K562 (cell line): ENCODE results near the gene DCHS2. TPM values are rescaled to one million over a fixed set of nuclear protein-coding genes. Genes with fewer than 3 reads are reported as not detected.

Source experiments
- ATAC-seq: fragments of 200-7000 bp; cut with Tn5 transposase; 3 replicates; pipeline ENCODE4 v1.9.1; 2020; ENCODE audit warnings: moderate library complexity
- BruUV-seq: library from RNA; stranded (reverse); fragments of 400-500 nt; replicated peaks from 2 replicates; lab custom pipeline; 2021; lab: Mats Ljungman, UMichigan
- CTCF ChIA-PET: fragments of 300-600 bp; formaldehyde crosslinking; extraction: SDS; loops from one replicate; lab custom pipeline; 2021; ENCODE audit warnings: low intra/inter-chr PET ratio; lab: Yijun Ruan, JAX
- POLR2A ChIA-PET: fragments of 300-600, 350-650 bp; sonication (Branson Sonifier 250); formaldehyde crosslinking; extraction: SDS; loops from one replicate; lab custom pipeline; 2021; ENCODE audit warnings: antibody characterized with exemption, inconsistent platforms; lab: Yijun Ruan, JAX
- DNase-seq, 4 experiments: peaks; one replicate each; pipeline versions ENCODE4 v3.0.0 to v3.0.0-alpha.2; 2011 to 2018; ENCODE audit warnings: low spot score in 3 of 4, mixed read lengths in 3 of 4; ENCODE audit errors: extremely low read depth in 1 of 4
- FAIRE-seq: peaks from 2 replicates; lab custom pipeline; 2011; peaks lifted over from hg19 to GRCh38; lab: Jason Lieb, UNC
- H2AFZ ChIP-seq: 2 replicates; pipeline ENCODE4 v1.6.0; 2011; ENCODE audit warnings: low read depth, low read length, control low read depth, inconsistent platforms
- H3K27ac ChIP-seq: fragments of 200-600 bp; 3 replicates; pipeline ENCODE4 v1.8.0; 2011; ENCODE audit warnings: low read depth, mild to moderate bottlenecking, control low read depth, inconsistent platforms, low read length, moderate library complexity, mixed read lengths; ENCODE audit errors: extremely low read depth
- H3K27me3 ChIP-seq, 2 experiments: fragments of 300-600 bp in 1 of 2; 2 replicates in 1 of 2; 3 replicates in 1 of 2; pipeline versions ENCODE4 v1.6.0 to v1.8.0; 2011; ENCODE audit warnings: inconsistent platforms in 2 of 2, low read length in 2 of 2, mild to moderate bottlenecking in 1 of 2, mixed read lengths in 1 of 2, moderate library complexity in 1 of 2; ENCODE audit not compliant: control insufficient read depth in 2 of 2, insufficient read depth in 2 of 2
- H3K36me3 ChIP-seq: fragments of 300-600 bp; 3 replicates; pipeline ENCODE4 v1.8.0; 2011; ENCODE audit warnings: mild to moderate bottlenecking, low read length, inconsistent platforms; ENCODE audit not compliant: control insufficient read depth, insufficient read depth
- H3K4me1 ChIP-seq, 2 experiments: fragments of 200-600 bp in 1 of 2; replicated peaks in 1 of 2; 2 replicates in 1 of 2; 3 replicates in 1 of 2; pipeline versions ENCODE4 v1.5.1 to v1.8.0; 2011; ENCODE audit warnings: inconsistent platforms in 2 of 2, low read length in 2 of 2, mild to moderate bottlenecking in 1 of 2, mixed read lengths in 1 of 2, moderate library complexity in 1 of 2; ENCODE audit not compliant: control insufficient read depth in 2 of 2, insufficient read depth in 2 of 2
- H3K4me2 ChIP-seq: 2 replicates; pipeline ENCODE4 v1.6.1; 2011; ENCODE audit warnings: low read length, control low read depth, inconsistent platforms, mixed read lengths; ENCODE audit not compliant: insufficient read depth
- H3K4me3 ChIP-seq: fragments of 200-600 bp; sonication (generic), shearing (Covaris generic); 2 replicates; pipeline ENCODE4 v1.5.1; 2016; ENCODE audit warnings: control low read depth, inconsistent platforms
- H3K79me2 ChIP-seq: fragments of 200-600 bp; 3 replicates; pipeline ENCODE4 v1.8.0; 2011; ENCODE audit warnings: low read length, inconsistent platforms; ENCODE audit not compliant: control insufficient read depth, insufficient read depth
- H3K9ac ChIP-seq, 2 experiments: 2 replicates each; pipeline versions ENCODE4 v1.6.0 to v1.6.1; 2011; ENCODE audit warnings: low read depth in 2 of 2, low read length in 2 of 2, control low read depth in 1 of 2, inconsistent platforms in 1 of 2, mild to moderate bottlenecking in 1 of 2, mixed read lengths in 1 of 2; ENCODE audit not compliant: insufficient read depth in 1 of 2
- H3K9me1 ChIP-seq: one replicate; pipeline ENCODE4 v1.6.0; 2011; ENCODE audit warnings: inconsistent platforms, mild to moderate bottlenecking, low read length, moderate library complexity; ENCODE audit not compliant: control insufficient read depth, insufficient read depth
- H3K9me3 ChIP-seq: replicated peaks from 2 replicates; pipeline ENCODE4 v1.5.1; 2011; ENCODE audit warnings: low read depth, low read length, inconsistent platforms; ENCODE audit not compliant: control insufficient read depth, insufficient read depth
- H4K20me1 ChIP-seq: replicated peaks from 2 replicates; pipeline ENCODE4 v1.6.1; 2011; ENCODE audit warnings: low read length, inconsistent platforms, mixed read lengths; ENCODE audit not compliant: control insufficient read depth, insufficient read depth
- CEBPB ChIP-seq: fragments of 450-650 bp; IDR thresholded peaks from 2 replicates; pipeline ENCODE4 v1.6.1; 2016; ENCODE audit warnings: missing genetic modification characterization, missing compliant biosample characterization
- NCOA4 ChIP-seq: fragments of 450-650 bp; IDR thresholded peaks from 2 replicates; pipeline ENCODE4 v1.6.1; 2018; ENCODE audit warnings: mild to moderate bottlenecking; ENCODE audit not compliant: partially characterized antibody
- REST ChIP-seq, 2 experiments: fragments of 450-650 bp; formaldehyde crosslinking in 1 of 2; IDR thresholded peaks; 2 replicates each; pipeline versions ENCODE4 v1.4.0 to v1.6.1; 2014 to 2020; ENCODE audit warnings: mild to moderate bottlenecking in 2 of 2, borderline replicate concordance in 1 of 2, low read depth in 1 of 2
- SMC3 ChIP-seq: conservative IDR thresholded peaks from 2 replicates; pipeline ENCODE4 v1.6.1; 2011; ENCODE audit warnings: low read depth, low read length, improper control_type of control experiment; ENCODE audit not compliant: insufficient read depth
- whole genome bisulfite sequencing: fragments of 100-300 bp; shearing (Covaris generic); methylation state at CpG from one replicate; pipeline ENCODE4 v1.1.6; 2016; ENCODE audit warnings: low coverage, mixed read lengths; ENCODE audit not compliant: insufficient coverage; ENCODE audit errors: missing lambda C conversion rate; 5-methylcytosine and 5-hydroxymethylcytosine counted together
- in situ Hi-C: fragments of 300-500 bp; cut with MboI; formaldehyde crosslinking; loops from 4 replicates; pipeline ENCODE4 v1.15.0; 2018; ENCODE audit warnings: inconsistent platforms, mixed read lengths
- intact Hi-C: fragments of 100-400 bp; cut with micrococcal nuclease; formaldehyde crosslinking; loops from 2 replicates; pipeline ENCODE4 v1.14.2; 2022
- polyA plus RNA-seq, 8 experiments: library from polyadenylated mRNA; depleted of rRNA in 4 of 8; stranded (reverse) in 5 of 8; unstranded in 3 of 8; fragments of >200 nt; fragmentation: Nextera tagmentation in 2 of 8; fragmentation: Illumina TruSeq in 1 of 8; extraction: Ambion mirVana in 2 of 8; extraction: Trizol in 1 of 8; gene quantifications; 2 replicates each; pipeline versions ENCODE4 v1.2.1 to v1.2.3, GENCODE V29; 2011 to 2014; ENCODE audit warnings: inconsistent platforms in 1 of 8, missing spikeins in 1 of 8
- total RNA-seq, 7 experiments: library from RNA; depleted of rRNA in 6 of 7; stranded (reverse); fragments of >200 nt in 6 of 7; fragmentation: Illumina TruSeq in 2 of 7; extraction: Trizol in 2 of 7; gene quantifications; 2 replicates each; pipeline versions ENCODE4 v1.2.1 to v1.2.3, GENCODE V29; 2011 to 2021; ENCODE audit warnings: low replicate concordance in 1 of 7

The DCHS2 gene
- total and polyA plus RNA-seq, 9 of the 15 experiments (the other 6 are each of a cell fraction or from before 2014, with no cell fraction given), result 0.49 to 7.1 (median 5.3) TPM

- H3K79me2 ChIP-seq, result no peaks in the 10 kb centered on the region
- H3K9me1 ChIP-seq, result no peaks in the 10 kb centered on the region
- H3K4me1 ChIP-seq, result peaks cover 0 to 6% of the 10 kb centered on the region in 2 experiments; a peak in 1 of 5 replicates
- no TSS peak for BruUV-seq
- H3K27ac ChIP-seq, result no peak overlapping the region
- H2AFZ ChIP-seq, result no peak overlapping the region
- TF ChIP-seq CEBPB (tag) (peak; percentile 29; the same call in 1 of the 2 replicates), NCOA4 (no peak)
- intact Hi-C loops (loop anchor here (1.0 to 2.0 kb wide), 2 partner anchors 176 to 289 kb away; no protein-coding TSS in a partner anchor), in situ Hi-C loops (no loop called here)
- no peaks in the 10 kb centered on the region; the same call in 2 of the 3 replicates for H3K36me3 ChIP-seq
- H4K20me1 ChIP-seq, result no peaks in the 10 kb centered on the region
- ATAC-seq, result no peak
- ChIA-PET CTCF (interaction anchor here (1.0 to 1.5 kb wide), 2 partner anchors 173 to 176 kb away, joined by 4 to 6 read pairs; no protein-coding TSS in a partner anchor), POLR2A (interaction anchor here (1.4 kb wide), 1 partner anchor 13 kb away, joined by 4 read pairs; no protein-coding TSS in a partner anchor)
- H3K9ac ChIP-seq, result no peak overlapping the region
- WGBS, result 26% methylated on average over 3 of the region's 3 CpGs
- H3K27me3 ChIP-seq, result no peaks in the 10 kb centered on the region; a peak in 1 of 5 replicates
- no peak overlapping the region for H3K4me3 ChIP-seq
- DNase-seq, result no peak
- no peak overlapping the region for H3K4me2 ChIP-seq
- no peaks in the 10 kb centered on the region for H3K9me3 ChIP-seq
- FAIRE-seq, result no peak
These were observed 161.7 kb downstream of the DCHS2 start for GRCh38 chr4:154329939-154330338.

GRCh38 chr4:154329268-154329868, 162.2 kb downstream of the DCHS2 start:
- in situ Hi-C loops, result no loop called here
- H3K27me3 ChIP-seq, result no peaks in the 10 kb centered on the region; a peak in 1 of 5 replicates
- H3K27ac ChIP-seq, result no peak overlapping the region
- H4K20me1 ChIP-seq, result no peaks in the 10 kb centered on the region
- H2AFZ ChIP-seq, result peak overlapping the region; percentile 57
- no TSS peak for BruUV-seq
- H3K4me1 ChIP-seq, result peaks cover 0 to 6% of the 10 kb centered on the region in 2 experiments; a peak in 1 of 5 replicates
- H3K79me2 ChIP-seq, result no peaks in the 10 kb centered on the region
- ATAC-seq (peak; percentile 83), DNase-seq (peak in 2 of 4 experiments; percentile 11 to 53), FAIRE-seq (peak; percentile 51)
- ChIA-PET CTCF (interaction anchor here (1.0 to 1.5 kb wide), 3 partner anchors 174 to 290 kb away, joined by 3 to 6 read pairs (median 4); no protein-coding TSS in a partner anchor), POLR2A (interaction anchor here (0.6 to 1.4 kb wide), 2 partner anchors 10 to 14 kb away, joined by 3 to 4 read pairs; no protein-coding TSS in a partner anchor)
- H3K9me1 ChIP-seq, result no peaks in the 10 kb centered on the region
- intact Hi-C loops, result loop anchor here (1.0 to 2.0 kb wide), 2 partner anchors 177 to 289 kb away; no protein-coding TSS in a partner anchor
- no peak overlapping the region for H3K4me2 ChIP-seq
- H3K4me3 ChIP-seq, result no peak overlapping the region
- no peaks in the 10 kb centered on the region for H3K9me3 ChIP-seq
- 55% methylated on average over 9 of the region's 11 CpGs for WGBS
- no peaks in the 10 kb centered on the region; the same call in 2 of the 3 replicates for H3K36me3 ChIP-seq
- H3K9ac ChIP-seq, result no peak overlapping the region
- TF ChIP-seq SMC3 (0 out of 2 replicates have a peak, but pooled peaks have one; percentile 14), REST (IDR thresholded peaks at IDR 0.05; ENCODE audit: borderline replicate concordance) (peak; percentile 33; the same call in 1 of the 2 replicates), REST (CRISPR knock-in tag; IDR thresholded peaks at IDR 0.05; ENCODE audit: low read depth) (no peak)
